ENCODE results near the gene ELAVL1. TPM values are rescaled to one million over a fixed set of nuclear protein-coding genes. Genes with fewer than 3 reads are reported as not detected.
A peak's percentile ranks its signal among the peaks of the same experiment; 100 is the strongest.

Gene ELAVL1
- total and polyA plus RNA-seq, 2 of the 13 experiments (the other 11 are each of a cell fraction or from before 2014, with no cell fraction given), result 27.9 to 38.4 TPM

- no peak for TF ChIP-seq HNF1A (IDR thresholded peaks at IDR 0.05; ENCODE audit: low read depth)
- TF ChIP-seq HNF1A (CRISPR knock-in tag; IDR thresholded peaks at IDR 0.05; ENCODE audit: borderline replicate concordance), result peak; percentile 49; the same call in 1 of the 2 replicates
- no peak for TF ChIP-seq ZBTB37 (CRISPR knock-in tag; IDR thresholded peaks at IDR 0.05)
- TF ChIP-seq ZNF484 (CRISPR knock-in tag; IDR thresholded peaks at IDR 0.05; ENCODE audit: borderline replicate concordance, low read depth), result no peak
- TF ChIP-seq KLF12 (CRISPR knock-in tag; IDR thresholded peaks at IDR 0.05; ENCODE audit: borderline replicate concordance), result 0 out of 2 replicates have a peak, but pooled peaks have one; percentile 79
- TF ChIP-seq MAX (IDR thresholded peaks at IDR 0.05), result peak; percentile 19; the same call in 1 of the 2 replicates
- peak; percentile 52; the same call in 1 of the 2 replicates for TF ChIP-seq CREM (IDR thresholded peaks at IDR 0.05)
- no peak for TF ChIP-seq CREM (CRISPR knock-in tag; IDR thresholded peaks at IDR 0.05)
- TF ChIP-seq SP2 (CRISPR knock-in tag; IDR thresholded peaks at IDR 0.05), result no peak; the same call in 1 of the 2 replicates
- peak; percentile 96 for TF ChIP-seq KDM3A (CRISPR knock-in tag; IDR thresholded peaks at IDR 0.05; ENCODE audit: low read depth)
- TF ChIP-seq RAD21 (CRISPR knock-in tag; IDR thresholded peaks at IDR 0.05), result peak; percentile 55
- TF ChIP-seq ZNF33B (CRISPR knock-in tag; IDR thresholded peaks at IDR 0.05), result no peak; the same call in 1 of the 2 replicates
- no peak for TF ChIP-seq ZNF784 (CRISPR knock-in tag; IDR thresholded peaks at IDR 0.05; ENCODE audit: borderline replicate concordance)
- 0 out of 2 replicates have a peak, but pooled peaks have one; percentile 24 for TF ChIP-seq E2F2 (CRISPR knock-in tag; IDR thresholded peaks at IDR 0.05; ENCODE audit: borderline replicate concordance)
- 0 out of 2 replicates have a peak, but pooled peaks have one; percentile 17 for TF ChIP-seq ZNF414 (CRISPR knock-in tag; IDR thresholded peaks at IDR 0.05)
- TF ChIP-seq NCOA1 (CRISPR knock-in tag; IDR thresholded peaks at IDR 0.05), result no peak
- peak; percentile 59 for TF ChIP-seq TBX2 (CRISPR knock-in tag; IDR thresholded peaks at IDR 0.05; ENCODE audit: borderline replicate concordance)
- no peak for TF ChIP-seq SP140L (CRISPR knock-in tag; IDR thresholded peaks at IDR 0.05; ENCODE audit: borderline replicate concordance)
- TF ChIP-seq NFE2L1 (CRISPR knock-in tag; IDR thresholded peaks at IDR 0.05; ENCODE audit: borderline replicate concordance), result no peak
These were observed 85.6 kb downstream of the ELAVL1 start, which contains the start of gene SNAPC2 (continued) for GRCh38 chr19:7919610-7920518.
